HCT116 (cell line): ENCODE measurements around the gene TKTL1. TPM values are rescaled to one million over a fixed set of nuclear protein-coding genes. Genes with fewer than 3 reads are reported as not detected.

Experiments used
- ATAC-seq: fragments of 200-7000 bp; cut with Tn5 transposase; 2 replicates; pipeline ENCODE4 v1.9.1; 2020; ENCODE audit warnings: mild to moderate bottlenecking, moderate library complexity
- BruUV-seq: library from RNA; stranded (reverse); fragments of 400-500 nt; replicated peaks from 2 replicates; lab custom pipeline; 2021; lab: Mats Ljungman, UMichigan
- CTCF ChIA-PET: fragments of 300-600 bp; sonication (Branson Sonifier 250); formaldehyde crosslinking; loops from one replicate; lab custom pipeline; 2021; ENCODE audit warnings: antibody characterized with exemption; lab: Charles Lee
- POLR2A ChIA-PET: fragments of 300-600, 350-600 bp; sonication (Branson Sonifier 250); formaldehyde crosslinking; loops from one replicate; lab custom pipeline; 2021; ENCODE audit warnings: antibody characterized with exemption; lab: Charles Lee
- RAD21 ChIA-PET, 2 experiments: fragments of 300-600 bp; sonication (Branson Sonifier 250); formaldehyde crosslinking; loops; one replicate each; lab custom pipeline; 2023; ENCODE audit warnings: low total read pairs in 2 of 2; ENCODE audit not compliant: uncharacterized antibody in 2 of 2, unreplicated experiment in 2 of 2, low non-redundant PET in 1 of 2; lab: Charles Lee
- DNase-seq: peaks from one replicate; pipeline ENCODE4 v3.0.0-alpha.2; 2010; ENCODE audit warnings: low read depth, low spot score
- H2AFZ ChIP-seq: fragments of 200-600 bp; shearing (Covaris generic), sonication (generic); 2 replicates; pipeline ENCODE4 v1.6.1; 2017; ENCODE audit warnings: low read depth, mixed run types, mixed read lengths, antibody characterized with exemption, low read length; ENCODE audit not compliant: poor library complexity, severe bottlenecking
- H3K27ac ChIP-seq: 2 replicates; pipeline ENCODE4 v1.5.1; 2012; ENCODE audit warnings: low read depth, low read length
- H3K27me3 ChIP-seq: fragments of 200-600 bp; sonication (generic); 2 replicates; pipeline ENCODE4 v1.6.1; 2016; ENCODE audit warnings: mixed run types, low read length, mixed read lengths; ENCODE audit not compliant: insufficient read depth
- H3K36me3 ChIP-seq, 2 experiments: fragments of 200-500 bp in 1 of 2; fragments of 200-600 bp in 1 of 2; sonication (Bioruptor generic) in 1 of 2; sonication (generic) in 1 of 2; 2 replicates each; pipeline versions ENCODE4 v1.5.1 to v1.6.1; 2014 to 2016; ENCODE audit warnings: low read length in 2 of 2, inconsistent platforms in 1 of 2, mixed read lengths in 1 of 2, mixed run types in 1 of 2; ENCODE audit not compliant: insufficient read depth in 2 of 2, control insufficient read depth in 1 of 2
- H3K4me1 ChIP-seq, 2 experiments: fragments of 200-600 bp in 1 of 2; sonication (generic) in 1 of 2; 2 replicates each; pipeline versions ENCODE4 v1.5.1 to v1.6.1; 2012 to 2017; ENCODE audit warnings: low read length in 2 of 2, inconsistent platforms in 1 of 2, mild to moderate bottlenecking in 1 of 2, mixed read lengths in 1 of 2, mixed run types in 1 of 2, moderate library complexity in 1 of 2; ENCODE audit not compliant: insufficient read depth in 2 of 2, control insufficient read depth in 1 of 2
- H3K4me2 ChIP-seq: fragments of 200-600 bp; sonication (generic); 2 replicates; pipeline ENCODE4 v1.6.1; 2017; ENCODE audit warnings: mixed run types, low read length, mixed read lengths
- H3K4me3 ChIP-seq, 2 experiments: fragments of 200-600 bp in 1 of 2; sonication (generic) in 1 of 2; replicated peaks in 1 of 2; 2 replicates each; pipeline ENCODE4 v1.5.1; 2011 to 2016; ENCODE audit warnings: low read length in 2 of 2, control low read depth in 1 of 2, low read depth in 1 of 2, mild to moderate bottlenecking in 1 of 2, mixed read lengths in 1 of 2, mixed run types in 1 of 2
- H3K79me2 ChIP-seq: fragments of 200-600 bp; sonication (generic); 2 replicates; pipeline ENCODE4 v1.6.1; 2017; ENCODE audit warnings: mild to moderate bottlenecking, mixed run types, low read length, moderate library complexity, mixed read lengths; ENCODE audit not compliant: insufficient read depth
- H3K9ac ChIP-seq: fragments of 200-600 bp; sonication (generic); 2 replicates; pipeline ENCODE4 v1.6.1; 2016; ENCODE audit warnings: low read length, mixed read lengths
- H3K9me2 ChIP-seq: fragments of 200-600 bp; sonication (generic), shearing (Covaris generic); 2 replicates; pipeline ENCODE4 v1.6.1; 2017; ENCODE audit warnings: mixed run types, mild to moderate bottlenecking, moderate library complexity; ENCODE audit not compliant: insufficient read depth
- H3K9me3 ChIP-seq, 2 experiments: fragments of 200-500 bp in 1 of 2; fragments of 200-600 bp in 1 of 2; sonication (Bioruptor generic) in 1 of 2; sonication (generic) in 1 of 2; 2 replicates each; pipeline ENCODE4 v1.6.1; 2014 to 2017; ENCODE audit warnings: low read length in 2 of 2, mixed read lengths in 2 of 2, inconsistent platforms in 1 of 2, low read depth in 1 of 2, mild to moderate bottlenecking in 1 of 2, mixed run types in 1 of 2, moderate library complexity in 1 of 2; ENCODE audit not compliant: control insufficient read depth in 1 of 2, insufficient read depth in 1 of 2
- H4K20me1 ChIP-seq: fragments of 200-600 bp; sonication (generic), shearing (Covaris generic); 2 replicates; pipeline ENCODE4 v1.6.1; 2017; ENCODE audit warnings: mixed run types, mild to moderate bottlenecking, moderate library complexity; ENCODE audit not compliant: insufficient read depth
- CBX3 ChIP-seq: IDR thresholded peaks from 2 replicates; pipeline ENCODE4 v1.6.1; 2012; ENCODE audit warnings: low read depth
- CEBPB ChIP-seq: IDR thresholded peaks from 2 replicates; pipeline ENCODE4 v1.6.1; 2012; ENCODE audit warnings: low read depth
- CTCF ChIP-seq, 3 experiments: fragments of 200-600 bp in 1 of 3; sonication (generic) in 1 of 3; IDR thresholded peaks in 2 of 3; conservative IDR thresholded peaks in 1 of 3; 2 replicates each; pipeline ENCODE4 v1.5.1; 2012 to 2017; ENCODE audit warnings: low read depth in 2 of 3, low read length in 2 of 3, antibody characterized with exemption in 1 of 3, borderline replicate concordance in 1 of 3, control low read depth in 1 of 3, mild to moderate bottlenecking in 1 of 3, mixed read lengths in 1 of 3, mixed run types in 1 of 3, moderate library complexity in 1 of 3; ENCODE audit not compliant: insufficient read depth in 1 of 3
- EGR1 ChIP-seq: IDR thresholded peaks from 2 replicates; pipeline ENCODE4 v1.6.1; 2012; ENCODE audit warnings: low read depth
- ELF1 ChIP-seq: IDR thresholded peaks from 2 replicates; pipeline ENCODE4 v1.6.1; 2012; ENCODE audit warnings: low read depth, borderline replicate concordance
- POLR2A ChIP-seq: IDR thresholded peaks from 2 replicates; pipeline ENCODE4 v1.7.0; 2011; ENCODE audit warnings: borderline replicate concordance; ENCODE audit not compliant: insufficient read depth, insufficient read length; ENCODE audit errors: extremely low read depth
- POLR2AphosphoS5 ChIP-seq: IDR thresholded peaks from 2 replicates; pipeline ENCODE4 v1.6.1; 2011; ENCODE audit warnings: mild to moderate bottlenecking, low read depth, low read length, moderate library complexity
- RAD21 ChIP-seq: IDR thresholded peaks from 2 replicates; pipeline ENCODE4 v1.6.1; 2012; ENCODE audit warnings: low read depth, mild to moderate bottlenecking
- REST ChIP-seq: IDR thresholded peaks from 2 replicates; pipeline ENCODE4 v1.6.1; 2012; ENCODE audit warnings: low read depth
- SIN3A ChIP-seq: IDR thresholded peaks from 2 replicates; pipeline ENCODE4 v1.6.1; 2012; ENCODE audit warnings: low read depth
- SP1 ChIP-seq: IDR thresholded peaks from 2 replicates; pipeline ENCODE4 v1.6.1; 2012; ENCODE audit warnings: low read depth
- TCF7L2 ChIP-seq: IDR thresholded peaks from 2 replicates; pipeline ENCODE4 v1.7.0; 2011; ENCODE audit warnings: borderline replicate concordance, inconsistent platforms; ENCODE audit not compliant: insufficient read depth, insufficient read length; ENCODE audit errors: extremely low read depth
- YY1 ChIP-seq: IDR thresholded peaks from 2 replicates; pipeline ENCODE4 v1.6.1; 2011; ENCODE audit warnings: low read length, low read depth, moderate library complexity, mild to moderate bottlenecking; ENCODE audit not compliant: insufficient replicate concordance; ENCODE audit errors: extremely low read depth
- ZBTB33 ChIP-seq: IDR thresholded peaks from 2 replicates; pipeline ENCODE4 v1.6.1; 2011; ENCODE audit warnings: mild to moderate bottlenecking, low read length, moderate library complexity; ENCODE audit not compliant: insufficient replicate concordance; ENCODE audit errors: extremely low read depth
- ZFX ChIP-seq: fragments of 450-650 bp; IDR thresholded peaks from 2 replicates; pipeline ENCODE4 v1.6.1; 2017
- intact Hi-C: fragments of 100-400 bp; cut with micrococcal nuclease; formaldehyde crosslinking; loops from 2 replicates; pipeline ENCODE4 v1.10.0; 2022
- total RNA-seq: library from RNA; stranded (reverse); gene quantifications from one replicate; pipeline ENCODE4 v1.2.1, GENCODE V29; 2021; ENCODE audit not compliant: unreplicated experiment

The TKTL1 gene
- total RNA-seq, 1 experiment from 2014 or later: 0.34 TPM

DNA sequence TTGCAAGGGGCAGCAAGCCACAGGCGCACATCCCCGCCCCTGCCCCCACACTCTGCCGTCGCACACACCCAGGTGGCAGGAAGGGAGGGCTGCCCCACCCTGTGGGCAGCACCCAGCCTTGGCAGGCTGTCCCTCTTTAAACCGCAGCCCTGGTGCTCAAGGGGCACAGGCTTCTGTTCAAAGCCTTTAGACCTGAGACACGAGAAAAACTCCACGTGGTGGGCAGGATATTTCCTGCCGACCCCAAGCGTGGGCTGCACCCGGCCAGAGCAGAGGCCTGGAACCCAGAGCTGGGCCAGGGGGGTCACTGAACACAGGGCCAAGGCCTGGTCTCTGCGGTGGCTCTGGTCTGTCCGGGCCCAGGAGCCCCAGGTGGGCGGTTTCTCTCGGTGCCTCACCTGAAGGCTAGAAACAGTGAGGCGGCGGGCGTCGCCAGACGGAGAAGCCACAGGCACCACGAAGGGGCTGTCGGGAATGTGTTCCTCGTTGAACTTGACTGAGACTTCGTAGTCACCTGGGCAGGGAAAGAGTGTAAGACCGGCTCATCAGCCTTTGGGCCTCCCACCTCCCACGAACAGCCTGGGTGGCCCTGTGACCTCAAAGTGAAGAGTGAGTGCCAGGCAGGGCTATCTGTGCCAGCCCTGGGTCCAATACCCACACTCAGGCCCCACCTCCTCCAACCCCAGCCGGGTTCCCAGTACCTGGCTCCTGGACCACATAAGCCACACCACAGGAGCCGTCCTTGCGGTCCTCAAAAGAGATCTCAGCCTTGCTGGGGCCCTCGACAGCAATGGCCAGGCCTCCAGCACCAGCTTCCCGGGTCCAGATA lies 55.8 kb downstream of the TKTL1 start:
- DNase-seq (no peak), ATAC-seq (no peak)
- H3K4me3 ChIP-seq: no peak overlapping the region
- H3K9me3 ChIP-seq: no peaks in the 10 kb centered on the region
- H4K20me1 ChIP-seq: no peaks in the 10 kb centered on the region
- intact Hi-C loops: no loop called here
- no peak overlapping the region for H2AFZ ChIP-seq
- H3K27me3 ChIP-seq: no peaks in the 10 kb centered on the region
- no peaks in the 10 kb centered on the region for H3K4me1 ChIP-seq
- H3K79me2 ChIP-seq: no peaks in the 10 kb centered on the region
- H3K27ac ChIP-seq: no peak overlapping the region
- CTCF ChIA-PET: no interaction called here
- POLR2A ChIA-PET: no interaction called here
- RAD21 ChIA-PET: no interaction called here
- no peak overlapping the region for H3K9ac ChIP-seq
- H3K36me3 ChIP-seq: peaks cover 5 to 6% of the 10 kb centered on the region in 2 experiments; a peak in 2 of 4 replicates
- H3K9me2 ChIP-seq: no peaks in the 10 kb centered on the region
- TF ChIP-seq POLR2AphosphoS5: no peak
- no peak for TF ChIP-seq SP1
- TF ChIP-seq ZBTB33: no peak
- no peak for TF ChIP-seq CTCF (IDR thresholded peaks at IDR 0.05 in 2 of 3, conservative IDR thresholded peaks at IDR 0.05 in 1 of 3; ENCODE audit: borderline replicate concordance in 1 of 3, insufficient read depth in 1 of 3, low read depth in 2 of 3, low read length in 2 of 3)
- no peak for TF ChIP-seq REST
- no peak for TF ChIP-seq RAD21
- no peak for TF ChIP-seq EGR1
- TF ChIP-seq ELF1: no peak
- no peak for TF ChIP-seq CEBPB
- TF ChIP-seq TCF7L2: no peak
- no peak for TF ChIP-seq YY1
- TF ChIP-seq POLR2A: no peak
- no peak for TF ChIP-seq SIN3A
- TF ChIP-seq ZFX: no peak
- TF ChIP-seq CBX3: no peak
- BruUV-seq: no TSS peak
- H3K4me2 ChIP-seq: no peak overlapping the region
